WI38 (cell line): ENCODE data around the gene ARHGEF7.
"Not testable (repeated sequence)": the region's sequence is repeated elsewhere in the genome, so short reads cannot be mapped to it uniquely, and the experiment has no call there.

Experiments
- H3K4me3 ChIP-seq: 2 replicates; pipeline ENCODE4 v1.5.1; 2011; ENCODE audit warnings: low read depth, mild to moderate bottlenecking, control low read depth, low read length
- TF ChIP-seq, protein P1 (sequence below): IDR thresholded peaks from 2 replicates; pipeline ENCODE4 v1.5.1; 2012; ENCODE audit warnings: low read depth, mild to moderate bottlenecking, control low read depth, low read length

The ARHGEF7 gene

GRCh38 chr13:111187960-111188541, 72.9 kb downstream of the ARHGEF7 start:
- no peak overlapping the region for H3K4me3 ChIP-seq
- TF ChIP-seq, protein P1, sequence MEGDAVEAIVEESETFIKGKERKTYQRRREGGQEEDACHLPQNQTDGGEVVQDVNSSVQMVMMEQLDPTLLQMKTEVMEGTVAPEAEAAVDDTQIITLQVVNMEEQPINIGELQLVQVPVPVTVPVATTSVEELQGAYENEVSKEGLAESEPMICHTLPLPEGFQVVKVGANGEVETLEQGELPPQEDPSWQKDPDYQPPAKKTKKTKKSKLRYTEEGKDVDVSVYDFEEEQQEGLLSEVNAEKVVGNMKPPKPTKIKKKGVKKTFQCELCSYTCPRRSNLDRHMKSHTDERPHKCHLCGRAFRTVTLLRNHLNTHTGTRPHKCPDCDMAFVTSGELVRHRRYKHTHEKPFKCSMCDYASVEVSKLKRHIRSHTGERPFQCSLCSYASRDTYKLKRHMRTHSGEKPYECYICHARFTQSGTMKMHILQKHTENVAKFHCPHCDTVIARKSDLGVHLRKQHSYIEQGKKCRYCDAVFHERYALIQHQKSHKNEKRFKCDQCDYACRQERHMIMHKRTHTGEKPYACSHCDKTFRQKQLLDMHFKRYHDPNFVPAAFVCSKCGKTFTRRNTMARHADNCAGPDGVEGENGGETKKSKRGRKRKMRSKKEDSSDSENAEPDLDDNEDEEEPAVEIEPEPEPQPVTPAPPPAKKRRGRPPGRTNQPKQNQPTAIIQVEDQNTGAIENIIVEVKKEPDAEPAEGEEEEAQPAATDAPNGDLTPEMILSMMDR = no peak

- not testable (repeated sequence) for H3K4me3 ChIP-seq
These were observed 74.0 kb downstream of the ARHGEF7 start for GRCh38 chr13:111189064-111189505.

- not testable (repeated sequence) for H3K4me3 ChIP-seq
These were observed 74.4 kb downstream of the ARHGEF7 start for GRCh38 chr13:111189516-111189915.

GRCh38 chr13:111193223-111193622, 78.1 kb downstream of the ARHGEF7 start:
- H3K4me3 ChIP-seq = not testable (repeated sequence)

DNA sequence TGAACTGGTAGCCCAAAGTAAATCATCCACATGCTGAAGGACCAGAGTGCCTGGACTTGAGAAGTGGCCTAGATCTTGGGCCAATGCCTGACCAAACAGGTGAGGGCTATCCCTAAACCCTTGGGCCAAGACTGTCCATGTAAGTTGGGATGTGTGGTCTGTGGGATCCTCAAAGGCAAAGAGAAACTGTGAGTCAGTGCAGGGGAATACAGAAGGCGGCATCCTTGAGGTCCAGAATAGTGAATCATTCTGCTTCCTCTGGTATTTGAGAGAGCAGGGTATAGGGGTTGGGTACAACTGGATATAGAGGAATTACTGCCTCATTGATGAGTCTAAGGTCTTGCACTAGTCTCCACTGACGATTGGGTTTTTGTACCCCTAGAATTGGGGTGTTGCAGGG, 79.5 kb downstream of the ARHGEF7 start:
- H3K4me3 ChIP-seq = not testable (repeated sequence)

DNA sequence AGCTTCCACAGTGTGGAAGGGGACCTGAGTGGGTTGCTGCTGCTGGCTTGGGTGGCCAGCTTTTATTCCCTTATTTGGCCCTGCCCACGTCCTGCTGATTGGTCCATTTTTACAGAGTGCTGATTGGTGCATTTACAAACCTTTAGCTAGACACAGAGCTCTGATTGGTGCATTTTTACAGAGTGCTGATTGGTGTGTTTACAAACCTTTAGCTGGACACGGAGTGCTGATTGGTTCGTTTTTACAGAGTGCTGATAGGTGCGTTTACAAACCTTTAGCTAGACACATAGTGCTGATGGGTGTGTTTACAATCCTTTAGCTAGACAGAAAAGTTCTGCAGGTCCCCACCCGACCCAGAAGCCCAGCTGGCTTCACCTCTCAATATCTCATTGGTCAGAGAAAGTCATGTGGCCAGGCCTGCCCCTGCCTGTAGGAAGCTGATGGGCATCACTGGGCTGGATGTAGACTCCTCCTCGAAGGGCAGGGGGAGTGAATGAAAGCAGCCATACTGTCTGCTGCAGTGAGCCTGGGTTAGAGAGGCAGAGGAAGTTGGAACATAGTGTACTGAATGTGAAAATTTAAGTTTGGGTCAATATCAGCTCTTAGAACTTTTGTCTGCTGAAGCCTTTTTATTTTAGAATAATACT, 83.7 kb downstream of the ARHGEF7 start:
- not testable (repeated sequence) for H3K4me3 ChIP-seq

- H3K4me3 ChIP-seq = no peak overlapping the region
- TF ChIP-seq, protein P1 = no peak
These were observed 86.3 kb downstream of the ARHGEF7 start for GRCh38 chr13:111201304-111201940.

DNA sequence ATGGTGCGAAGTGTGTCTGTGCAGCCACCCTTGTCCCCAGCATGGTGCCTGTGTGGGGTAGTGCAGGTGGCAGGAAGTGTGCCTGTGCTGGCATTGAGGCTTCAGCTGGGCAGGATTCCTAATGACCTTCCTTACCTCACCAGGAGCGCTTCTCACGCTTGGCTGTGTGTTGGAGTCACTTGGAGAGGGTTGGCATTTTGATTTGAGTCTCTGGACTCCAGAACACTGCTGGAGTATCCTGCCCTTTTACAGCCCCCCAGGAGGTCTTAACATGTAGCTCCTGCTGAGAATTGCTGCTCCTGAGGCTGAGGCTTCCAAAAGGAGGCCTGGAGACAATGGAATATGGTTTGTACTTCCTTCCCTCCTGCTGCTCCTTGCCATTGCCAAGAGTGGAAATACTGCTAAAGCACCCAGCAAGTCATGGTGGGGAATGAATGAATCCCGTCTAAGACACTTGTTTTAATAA, 87.1 kb downstream of the ARHGEF7 start:
- no peak overlapping the region for H3K4me3 ChIP-seq
- TF ChIP-seq, protein P1 = no peak

GRCh38 chr13:111202745-111203144, 87.6 kb downstream of the ARHGEF7 start:
- TF ChIP-seq, protein P1 = no peak

DNA sequence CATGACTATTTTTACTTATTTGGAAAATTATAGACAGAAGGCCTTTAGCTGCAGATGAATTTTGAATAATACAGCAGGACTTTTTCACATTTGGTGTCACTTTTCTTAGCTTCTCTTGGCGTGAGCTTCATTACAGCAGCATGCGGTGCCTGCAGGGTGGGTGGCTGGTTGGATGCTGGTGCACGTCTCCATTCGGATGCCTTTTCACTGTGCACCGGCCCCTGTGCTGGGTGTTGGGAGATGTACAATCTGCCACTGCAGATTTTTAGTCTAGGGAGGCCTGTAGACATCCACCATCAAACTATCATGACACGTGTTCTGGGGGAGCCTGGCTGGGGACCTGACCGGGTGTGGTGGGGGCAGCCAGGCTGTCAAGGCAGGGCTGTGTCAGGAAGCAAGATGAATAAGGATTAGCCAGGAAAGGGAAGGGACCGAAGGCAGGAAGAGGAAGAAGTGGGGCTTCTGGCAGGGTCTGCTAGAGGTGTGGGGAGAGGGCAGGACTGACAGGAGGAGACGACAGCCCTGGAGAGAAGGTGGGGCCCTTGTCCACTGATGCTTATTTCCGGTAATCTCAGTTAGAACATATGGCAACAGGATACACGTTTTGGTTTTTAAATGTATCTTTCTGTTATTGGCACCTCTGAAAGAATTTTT, 88.8 kb downstream of the ARHGEF7 start:
- TF ChIP-seq, protein P1 = no peak
- H3K4me3 ChIP-seq = peak overlapping the region; percentile 30

More at GRCh38 chr13:111202745-111203144, 87.6 kb downstream of the ARHGEF7 start:
- no peak overlapping the region for H3K4me3 ChIP-seq
